Measurements from ENCODE around the gene PCCA. TPM values are rescaled to one million over a fixed set of nuclear protein-coding genes. Genes with fewer than 3 reads are reported as not detected.

PCCA gene
- total RNA-seq, 1 experiment from 2014 or later: 52.8 TPM

DNA sequence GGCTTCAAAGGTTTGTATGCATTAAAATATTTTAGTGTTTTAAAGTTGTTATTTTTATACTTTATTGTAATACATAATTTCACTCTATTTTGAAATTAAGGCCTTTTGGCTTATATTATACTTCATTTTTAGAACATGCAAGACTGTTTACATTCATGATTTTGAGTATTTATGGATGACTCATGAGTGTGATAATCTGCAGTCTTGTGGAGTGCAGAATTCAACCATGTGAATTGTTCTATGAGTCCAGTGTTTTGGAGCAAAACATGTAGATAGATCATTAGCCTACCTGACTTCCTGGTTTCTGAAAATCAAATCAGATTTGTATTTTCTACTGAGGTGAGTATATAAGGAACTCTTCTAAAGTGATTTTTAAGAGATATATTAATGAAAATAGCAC lies 241.8 kb downstream of the PCCA start (continued):
- TF ChIP-seq, protein P1, sequence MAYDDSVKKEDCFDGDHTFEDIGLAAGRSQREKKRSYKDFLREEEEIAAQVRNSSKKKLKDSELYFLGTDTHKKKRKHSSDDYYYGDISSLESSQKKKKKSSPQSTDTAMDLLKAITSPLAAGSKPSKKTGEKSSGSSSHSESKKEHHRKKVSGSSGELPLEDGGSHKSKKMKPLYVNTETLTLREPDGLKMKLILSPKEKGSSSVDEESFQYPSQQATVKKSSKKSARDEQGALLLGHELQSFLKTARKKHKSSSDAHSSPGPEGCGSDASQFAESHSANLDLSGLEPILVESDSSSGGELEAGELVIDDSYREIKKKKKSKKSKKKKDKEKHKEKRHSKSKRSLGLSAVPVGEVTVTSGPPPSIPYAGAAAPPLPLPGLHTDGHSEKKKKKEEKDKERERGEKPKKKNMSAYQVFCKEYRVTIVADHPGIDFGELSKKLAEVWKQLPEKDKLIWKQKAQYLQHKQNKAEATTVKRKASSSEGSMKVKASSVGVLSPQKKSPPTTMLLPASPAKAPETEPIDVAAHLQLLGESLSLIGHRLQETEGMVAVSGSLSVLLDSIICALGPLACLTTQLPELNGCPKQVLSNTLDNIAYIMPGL (CRISPR knock-in tag; IDR thresholded peaks at IDR 0.05): no peak
- TF ChIP-seq, protein P2, sequence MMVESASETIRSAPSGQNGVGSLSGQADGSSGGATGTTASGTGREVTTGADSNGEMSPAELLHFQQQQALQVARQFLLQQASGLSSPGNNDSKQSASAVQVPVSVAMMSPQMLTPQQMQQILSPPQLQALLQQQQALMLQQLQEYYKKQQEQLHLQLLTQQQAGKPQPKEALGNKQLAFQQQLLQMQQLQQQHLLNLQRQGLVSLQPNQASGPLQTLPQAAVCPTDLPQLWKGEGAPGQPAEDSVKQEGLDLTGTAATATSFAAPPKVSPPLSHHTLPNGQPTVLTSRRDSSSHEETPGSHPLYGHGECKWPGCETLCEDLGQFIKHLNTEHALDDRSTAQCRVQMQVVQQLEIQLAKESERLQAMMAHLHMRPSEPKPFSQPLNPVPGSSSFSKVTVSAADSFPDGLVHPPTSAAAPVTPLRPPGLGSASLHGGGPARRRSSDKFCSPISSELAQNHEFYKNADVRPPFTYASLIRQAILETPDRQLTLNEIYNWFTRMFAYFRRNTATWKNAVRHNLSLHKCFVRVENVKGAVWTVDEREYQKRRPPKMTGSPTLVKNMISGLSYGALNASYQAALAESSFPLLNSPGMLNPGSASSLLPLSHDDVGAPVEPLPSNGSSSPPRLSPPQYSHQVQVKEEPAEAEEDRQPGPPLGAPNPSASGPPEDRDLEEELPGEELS (CRISPR knock-in tag; IDR thresholded peaks at IDR 0.05): no peak

DNA sequence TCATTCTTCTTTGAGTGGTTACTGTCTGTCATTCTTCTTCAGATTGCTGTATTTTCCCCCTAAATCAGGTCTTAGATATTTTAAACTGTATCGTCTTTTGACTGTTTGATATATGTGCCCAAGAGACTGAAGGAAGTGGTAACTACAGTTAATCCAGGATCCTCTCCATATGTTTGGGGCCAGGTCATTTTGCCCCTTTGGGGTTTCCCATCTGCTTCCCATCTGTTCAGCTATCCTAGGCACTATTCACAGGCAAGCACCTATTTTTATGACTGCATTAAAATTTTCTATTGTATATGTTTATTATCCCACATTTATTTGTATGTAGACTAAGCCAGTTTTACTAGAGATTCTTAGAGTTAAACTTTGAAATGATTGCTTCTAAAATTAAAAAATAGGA lies 244.2 kb downstream of the PCCA start:
- Mint-ChIP-seq H3K4me1 (peaks cover 10% of the 10 kb centered on the region), H3K9me3 (peaks cover 9% of the 10 kb centered on the region), H3K36me3 (peaks cover 30% of the 10 kb centered on the region), H3K27ac (no peak overlapping the region), H3K4me3 (no peak overlapping the region), H3K27me3 (ENCODE audit: low read depth) (no peaks in the 10 kb centered on the region)
- no peak for DNase-seq (ENCODE audit: low spot score)
- ChIA-PET CTCF (no interaction called here), POLR2A (no interaction called here)
- ATAC-seq: no peak
- TF ChIP-seq, protein P3, sequence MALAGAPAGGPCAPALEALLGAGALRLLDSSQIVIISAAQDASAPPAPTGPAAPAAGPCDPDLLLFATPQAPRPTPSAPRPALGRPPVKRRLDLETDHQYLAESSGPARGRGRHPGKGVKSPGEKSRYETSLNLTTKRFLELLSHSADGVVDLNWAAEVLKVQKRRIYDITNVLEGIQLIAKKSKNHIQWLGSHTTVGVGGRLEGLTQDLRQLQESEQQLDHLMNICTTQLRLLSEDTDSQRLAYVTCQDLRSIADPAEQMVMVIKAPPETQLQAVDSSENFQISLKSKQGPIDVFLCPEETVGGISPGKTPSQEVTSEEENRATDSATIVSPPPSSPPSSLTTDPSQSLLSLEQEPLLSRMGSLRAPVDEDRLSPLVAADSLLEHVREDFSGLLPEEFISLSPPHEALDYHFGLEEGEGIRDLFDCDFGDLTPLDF (CRISPR knock-in tag; IDR thresholded peaks at IDR 0.05): no peak
- TF ChIP-seq, protein P4, sequence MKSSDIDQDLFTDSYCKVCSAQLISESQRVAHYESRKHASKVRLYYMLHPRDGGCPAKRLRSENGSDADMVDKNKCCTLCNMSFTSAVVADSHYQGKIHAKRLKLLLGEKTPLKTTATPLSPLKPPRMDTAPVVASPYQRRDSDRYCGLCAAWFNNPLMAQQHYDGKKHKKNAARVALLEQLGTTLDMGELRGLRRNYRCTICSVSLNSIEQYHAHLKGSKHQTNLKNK (CRISPR knock-in tag; IDR thresholded peaks at IDR 0.05): no peak
- TF ChIP-seq TP53 (CRISPR knock-in tag; IDR thresholded peaks at IDR 0.05): no peak
- no peak for TF ChIP-seq ZNF138 (CRISPR knock-in tag; conservative IDR thresholded peaks at IDR 0.05)
- TF ChIP-seq ZNF263 (CRISPR knock-in tag; IDR thresholded peaks at IDR 0.05; ENCODE audit: low read depth): no peak
- no peak for TF ChIP-seq JUN (CRISPR knock-in tag; IDR thresholded peaks at IDR 0.05)
- no peak for TF ChIP-seq TEAD4 (CRISPR knock-in tag; IDR thresholded peaks at IDR 0.05)
- TF ChIP-seq CREM (CRISPR knock-in tag; IDR thresholded peaks at IDR 0.05): no peak
- no peak for TF ChIP-seq ETV6 (CRISPR knock-in tag; IDR thresholded peaks at IDR 0.05)
- no peak for TF ChIP-seq KAT7 (CRISPR knock-in tag; IDR thresholded peaks at IDR 0.05; ENCODE audit: borderline replicate concordance)
- TF ChIP-seq TEAD1 (CRISPR knock-in tag; IDR thresholded peaks at IDR 0.05): no peak
- TF ChIP-seq SOX15 (CRISPR knock-in tag; IDR thresholded peaks at IDR 0.05): no peak
- TF ChIP-seq, protein P5, sequence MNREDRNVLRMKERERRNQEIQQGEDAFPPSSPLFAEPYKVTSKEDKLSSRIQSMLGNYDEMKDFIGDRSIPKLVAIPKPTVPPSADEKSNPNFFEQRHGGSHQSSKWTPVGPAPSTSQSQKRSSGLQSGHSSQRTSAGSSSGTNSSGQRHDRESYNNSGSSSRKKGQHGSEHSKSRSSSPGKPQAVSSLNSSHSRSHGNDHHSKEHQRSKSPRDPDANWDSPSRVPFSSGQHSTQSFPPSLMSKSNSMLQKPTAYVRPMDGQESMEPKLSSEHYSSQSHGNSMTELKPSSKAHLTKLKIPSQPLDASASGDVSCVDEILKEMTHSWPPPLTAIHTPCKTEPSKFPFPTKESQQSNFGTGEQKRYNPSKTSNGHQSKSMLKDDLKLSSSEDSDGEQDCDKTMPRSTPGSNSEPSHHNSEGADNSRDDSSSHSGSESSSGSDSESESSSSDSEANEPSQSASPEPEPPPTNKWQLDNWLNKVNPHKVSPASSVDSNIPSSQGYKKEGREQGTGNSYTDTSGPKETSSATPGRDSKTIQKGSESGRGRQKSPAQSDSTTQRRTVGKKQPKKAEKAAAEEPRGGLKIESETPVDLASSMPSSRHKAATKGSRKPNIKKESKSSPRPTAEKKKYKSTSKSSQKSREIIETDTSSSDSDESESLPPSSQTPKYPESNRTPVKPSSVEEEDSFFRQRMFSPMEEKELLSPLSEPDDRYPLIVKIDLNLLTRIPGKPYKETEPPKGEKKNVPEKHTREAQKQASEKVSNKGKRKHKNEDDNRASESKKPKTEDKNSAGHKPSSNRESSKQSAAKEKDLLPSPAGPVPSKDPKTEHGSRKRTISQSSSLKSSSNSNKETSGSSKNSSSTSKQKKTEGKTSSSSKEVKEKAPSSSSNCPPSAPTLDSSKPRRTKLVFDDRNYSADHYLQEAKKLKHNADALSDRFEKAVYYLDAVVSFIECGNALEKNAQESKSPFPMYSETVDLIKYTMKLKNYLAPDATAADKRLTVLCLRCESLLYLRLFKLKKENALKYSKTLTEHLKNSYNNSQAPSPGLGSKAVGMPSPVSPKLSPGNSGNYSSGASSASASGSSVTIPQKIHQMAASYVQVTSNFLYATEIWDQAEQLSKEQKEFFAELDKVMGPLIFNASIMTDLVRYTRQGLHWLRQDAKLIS (CRISPR knock-in tag; IDR thresholded peaks at IDR 0.05; ENCODE audit: borderline replicate concordance): no peak
- TF ChIP-seq ATF1 (CRISPR knock-in tag; IDR thresholded peaks at IDR 0.05): no peak
- no peak for TF ChIP-seq ZNF416 (CRISPR knock-in tag; IDR thresholded peaks at IDR 0.05)
- TF ChIP-seq IRF2 (CRISPR knock-in tag; IDR thresholded peaks at IDR 0.05; ENCODE audit: borderline replicate concordance, low read depth): no peak
- TF ChIP-seq ZNF671 (CRISPR knock-in tag; IDR thresholded peaks at IDR 0.05): no peak
- TF ChIP-seq, protein P6, sequence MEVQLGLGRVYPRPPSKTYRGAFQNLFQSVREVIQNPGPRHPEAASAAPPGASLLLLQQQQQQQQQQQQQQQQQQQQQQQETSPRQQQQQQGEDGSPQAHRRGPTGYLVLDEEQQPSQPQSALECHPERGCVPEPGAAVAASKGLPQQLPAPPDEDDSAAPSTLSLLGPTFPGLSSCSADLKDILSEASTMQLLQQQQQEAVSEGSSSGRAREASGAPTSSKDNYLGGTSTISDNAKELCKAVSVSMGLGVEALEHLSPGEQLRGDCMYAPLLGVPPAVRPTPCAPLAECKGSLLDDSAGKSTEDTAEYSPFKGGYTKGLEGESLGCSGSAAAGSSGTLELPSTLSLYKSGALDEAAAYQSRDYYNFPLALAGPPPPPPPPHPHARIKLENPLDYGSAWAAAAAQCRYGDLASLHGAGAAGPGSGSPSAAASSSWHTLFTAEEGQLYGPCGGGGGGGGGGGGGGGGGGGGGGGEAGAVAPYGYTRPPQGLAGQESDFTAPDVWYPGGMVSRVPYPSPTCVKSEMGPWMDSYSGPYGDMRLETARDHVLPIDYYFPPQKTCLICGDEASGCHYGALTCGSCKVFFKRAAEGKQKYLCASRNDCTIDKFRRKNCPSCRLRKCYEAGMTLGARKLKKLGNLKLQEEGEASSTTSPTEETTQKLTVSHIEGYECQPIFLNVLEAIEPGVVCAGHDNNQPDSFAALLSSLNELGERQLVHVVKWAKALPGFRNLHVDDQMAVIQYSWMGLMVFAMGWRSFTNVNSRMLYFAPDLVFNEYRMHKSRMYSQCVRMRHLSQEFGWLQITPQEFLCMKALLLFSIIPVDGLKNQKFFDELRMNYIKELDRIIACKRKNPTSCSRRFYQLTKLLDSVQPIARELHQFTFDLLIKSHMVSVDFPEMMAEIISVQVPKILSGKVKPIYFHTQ (CRISPR knock-in tag; IDR thresholded peaks at IDR 0.05): no peak
- TF ChIP-seq, protein P7, sequence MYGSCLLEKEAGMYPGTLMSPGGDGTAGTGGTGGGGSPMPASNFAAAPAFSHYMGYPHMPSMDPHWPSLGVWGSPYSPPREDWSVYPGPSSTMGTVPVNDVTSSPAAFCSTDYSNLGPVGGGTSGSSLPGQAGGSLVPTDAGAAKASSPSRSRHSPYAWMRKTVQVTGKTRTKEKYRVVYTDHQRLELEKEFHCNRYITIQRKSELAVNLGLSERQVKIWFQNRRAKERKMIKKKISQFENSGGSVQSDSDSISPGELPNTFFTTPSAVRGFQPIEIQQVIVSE (CRISPR knock-in tag; IDR thresholded peaks at IDR 0.05; ENCODE audit: borderline replicate concordance): no peak
